ENCODE data around the gene MPV17L2. TPM values are rescaled to one million over a fixed set of nuclear protein-coding genes. Genes with fewer than 3 reads are reported as not detected.
A peak's percentile ranks its signal among the peaks of the same experiment; 100 is the strongest.

Gene MPV17L2
- total RNA-seq = 10 to 100 TPM; 11.1 to 19.0 (median 15.5) TPM

GRCh38 chr19:18192673-18193387 is at the start of gene MPV17L2:
TSS of gene MPV17L2 (plus strand) at chr19:18193218. CDS start at chr19:18193282, 64 bp downstream.
- peak; percentile 98 to 99 for DNase-seq (ENCODE audit: low spot score in 2 of 2)
- Histone ChIP-seq H3K27me3 (no peaks in the 10 kb centered on the region), H3K9me3 (no peaks in the 10 kb centered on the region), H3K27ac (peak within 1 kb of the TSS; percentile 90 to 97 (median 95)), H3K4me3 (peak within 1 kb of the TSS; percentile 82 to 99 (median 86)), H3K36me3 (peaks cover 0 to 23% (median 0%) of the 10 kb centered on the region in 3 donors), H3K4me1 (peaks cover 0 to 28% (median 14%) of the 10 kb centered on the region in 4 donors)
- TF ChIP-seq EP300 (IDR thresholded peaks at IDR 0.05) (peak; percentile 74 to 97), POLR2A (IDR thresholded peaks at IDR 0.05) (peak; percentile 77 to 85)
- TF ChIP-seq, protein P1, sequence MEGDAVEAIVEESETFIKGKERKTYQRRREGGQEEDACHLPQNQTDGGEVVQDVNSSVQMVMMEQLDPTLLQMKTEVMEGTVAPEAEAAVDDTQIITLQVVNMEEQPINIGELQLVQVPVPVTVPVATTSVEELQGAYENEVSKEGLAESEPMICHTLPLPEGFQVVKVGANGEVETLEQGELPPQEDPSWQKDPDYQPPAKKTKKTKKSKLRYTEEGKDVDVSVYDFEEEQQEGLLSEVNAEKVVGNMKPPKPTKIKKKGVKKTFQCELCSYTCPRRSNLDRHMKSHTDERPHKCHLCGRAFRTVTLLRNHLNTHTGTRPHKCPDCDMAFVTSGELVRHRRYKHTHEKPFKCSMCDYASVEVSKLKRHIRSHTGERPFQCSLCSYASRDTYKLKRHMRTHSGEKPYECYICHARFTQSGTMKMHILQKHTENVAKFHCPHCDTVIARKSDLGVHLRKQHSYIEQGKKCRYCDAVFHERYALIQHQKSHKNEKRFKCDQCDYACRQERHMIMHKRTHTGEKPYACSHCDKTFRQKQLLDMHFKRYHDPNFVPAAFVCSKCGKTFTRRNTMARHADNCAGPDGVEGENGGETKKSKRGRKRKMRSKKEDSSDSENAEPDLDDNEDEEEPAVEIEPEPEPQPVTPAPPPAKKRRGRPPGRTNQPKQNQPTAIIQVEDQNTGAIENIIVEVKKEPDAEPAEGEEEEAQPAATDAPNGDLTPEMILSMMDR (IDR thresholded peaks at IDR 0.05) = peak in 2 of 5 experiments; percentile 76 to 79
- 0% methylated on average over 62 to 63 of the region's 74 CpGs for WGBS, 2 donors

GRCh38 chr19:18143902-18144301 is 49.1 kb upstream of the MPV17L2 start:
- TF ChIP-seq, protein P1 (IDR thresholded peaks at IDR 0.05) = no peak
- TF ChIP-seq POLR2A (IDR thresholded peaks at IDR 0.05) (no peak), EP300 (IDR thresholded peaks at IDR 0.05) (no peak)

GRCh38 chr19:18144361-18144760 is 48.7 kb upstream of the MPV17L2 start:
- WGBS, 2 donors = 82 to 84% methylated on average over 16 of the region's 16 CpGs
- H3K27ac ChIP-seq = no peak overlapping the region
- TF ChIP-seq, protein P1 (IDR thresholded peaks at IDR 0.05) = no peak
- TF ChIP-seq POLR2A (IDR thresholded peaks at IDR 0.05) (no peak), EP300 (IDR thresholded peaks at IDR 0.05) (no peak)
- no peaks in the 10 kb centered on the region for H3K27me3 ChIP-seq
- no peaks in the 10 kb centered on the region for H3K9me3 ChIP-seq
- H3K36me3 ChIP-seq = peaks cover 2 to 97% (median 50%) of the 10 kb centered on the region in 3 donors
- H3K4me3 ChIP-seq = no peak overlapping the region
- DNase-seq (ENCODE audit: low spot score in 2 of 2) = no peak
- H3K4me1 ChIP-seq = peaks cover 0 to 6% (median 0%) of the 10 kb centered on the region in 4 donors

More at GRCh38 chr19:18143902-18144301, 49.1 kb upstream of the MPV17L2 start:
- H3K4me1 ChIP-seq = peaks cover 0 to 1% (median 0%) of the 10 kb centered on the region in 4 donors
- H3K4me3 ChIP-seq = no peak overlapping the region
- H3K27ac ChIP-seq = no peak overlapping the region
- H3K27me3 ChIP-seq = no peaks in the 10 kb centered on the region
- no peak for DNase-seq (ENCODE audit: low spot score in 2 of 2)
- H3K36me3 ChIP-seq = peaks cover 2 to 97% (median 50%) of the 10 kb centered on the region in 3 donors
- H3K9me3 ChIP-seq = no peaks in the 10 kb centered on the region
- 89 to 93% methylated on average over 3 of the region's 3 CpGs for WGBS, 2 donors

- peaks cover 0 to 6% (median 0%) of the 10 kb centered on the region in 4 donors for H3K4me1 ChIP-seq
- 92 to 95% methylated on average over 28 of the region's 28 CpGs for WGBS, 2 donors
- no peak overlapping the region for H3K27ac ChIP-seq
- TF ChIP-seq EP300 (IDR thresholded peaks at IDR 0.05) (no peak), POLR2A (IDR thresholded peaks at IDR 0.05) (no peak)
- TF ChIP-seq, protein P1 (IDR thresholded peaks at IDR 0.05) = no peak
- H3K36me3 ChIP-seq = peaks cover 2 to 97% (median 50%) of the 10 kb centered on the region in 3 donors
- DNase-seq (ENCODE audit: low spot score in 2 of 2) = no peak
- no peaks in the 10 kb centered on the region for H3K9me3 ChIP-seq
- H3K27me3 ChIP-seq = no peaks in the 10 kb centered on the region
- no peak overlapping the region for H3K4me3 ChIP-seq
Observed at GRCh38 chr19:18144906-18145305, 48.1 kb upstream of the MPV17L2 start.

DNA sequence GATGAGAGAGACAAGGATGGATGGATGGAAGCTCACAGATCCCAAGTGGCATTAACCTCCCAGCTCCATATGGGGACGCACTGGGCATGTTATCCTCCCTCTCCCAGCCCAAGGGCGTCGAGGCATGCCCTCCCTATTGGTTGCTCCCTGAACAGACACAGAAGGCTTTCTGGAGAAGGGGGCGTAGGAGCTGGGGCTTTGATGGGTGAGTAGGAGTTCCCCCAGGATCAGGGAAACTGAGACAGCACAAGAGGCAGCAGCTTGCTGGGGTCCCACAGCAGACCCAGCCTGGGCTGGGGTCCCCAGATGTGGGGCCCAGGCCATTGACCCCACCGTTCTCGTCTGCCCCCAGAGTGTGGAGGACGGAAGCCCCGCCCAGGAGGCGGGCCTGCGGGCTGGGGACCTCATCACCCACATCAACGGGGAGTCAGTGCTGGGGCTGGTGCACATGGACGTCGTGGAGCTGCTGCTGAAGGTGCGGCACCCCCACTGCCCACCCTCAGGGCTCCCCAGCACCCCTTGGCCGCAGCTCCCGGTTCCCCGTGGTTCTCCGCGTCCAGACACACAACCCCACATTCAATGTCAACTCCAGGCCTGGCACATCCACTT is 47.5 kb upstream of the MPV17L2 start:
- 93 to 95% methylated on average over 17 to 18 of the region's 19 CpGs for WGBS, 2 donors

More for the DNA sequence above, 47.5 kb upstream of the MPV17L2 start:
- no peak for DNase-seq (ENCODE audit: low spot score in 2 of 2)
- Histone ChIP-seq H3K27me3 (no peaks in the 10 kb centered on the region), H3K4me1 (peaks cover 0 to 6% (median 0%) of the 10 kb centered on the region in 4 donors), H3K36me3 (peaks cover 2 to 92% (median 48%) of the 10 kb centered on the region in 3 donors), H3K4me3 (no peak overlapping the region), H3K27ac (no peak overlapping the region), H3K9me3 (no peaks in the 10 kb centered on the region)
- no peak for TF ChIP-seq POLR2A (IDR thresholded peaks at IDR 0.05)
- TF ChIP-seq, protein P1 (IDR thresholded peaks at IDR 0.05) = no peak
- no peak for TF ChIP-seq EP300 (IDR thresholded peaks at IDR 0.05)

Measured in tibial nerve (tissue), 4 donors.